ENCODE results near the gene ZNF195. TPM values are rescaled to one million over a fixed set of nuclear protein-coding genes. Genes with fewer than 3 reads are reported as not detected.

Gene ZNF195
- total RNA-seq, 1 experiment from 2014 or later, result 116 TPM

DNA sequence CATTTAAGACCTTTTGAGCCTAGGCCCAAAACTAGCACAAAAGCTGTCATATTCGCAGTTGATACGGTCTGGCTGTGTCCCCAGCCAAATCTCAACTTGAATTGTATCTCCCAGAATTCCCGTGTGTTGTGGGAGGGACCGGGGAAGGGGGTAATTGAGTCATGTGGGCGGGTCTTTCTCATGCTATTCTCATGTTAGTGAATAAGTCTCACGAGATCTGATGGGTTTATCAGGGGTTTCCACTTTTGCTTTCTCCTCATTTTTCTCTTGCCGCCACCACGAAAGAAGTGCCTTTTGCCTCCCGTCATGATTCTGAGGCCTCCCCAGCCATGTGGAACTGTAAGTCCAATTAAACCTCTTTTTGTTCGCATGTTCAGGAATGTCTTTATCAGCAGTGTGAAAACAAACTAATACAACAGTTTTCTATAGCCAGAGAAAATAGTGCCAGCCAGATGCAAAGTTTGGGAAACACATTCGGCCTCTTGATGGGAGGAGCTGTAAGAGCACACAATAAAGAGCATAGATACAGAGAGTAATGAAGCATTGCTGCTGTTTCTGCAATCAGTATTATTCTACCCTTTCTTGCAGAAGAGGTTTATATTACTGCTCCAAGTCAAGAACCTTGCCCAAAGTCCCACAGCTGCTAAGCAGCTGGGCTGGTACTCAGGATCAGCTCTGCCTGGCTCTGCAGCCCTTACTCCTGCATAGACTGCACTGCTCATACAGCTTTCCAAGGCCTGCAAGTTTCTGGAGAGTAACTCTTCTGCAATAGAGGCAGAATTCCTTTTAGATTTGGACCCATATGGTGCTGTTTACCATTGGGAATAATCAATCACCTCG lies 2.0 kb upstream of the ZNF195 start:
- no peaks in the 10 kb centered on the region; a peak in 1 of 5 replicates for H3K9me3 Mint-ChIP-seq
- no peak overlapping the region for H3K18ac ChIP-seq (ENCODE audit: insufficient read length, low read depth, low read length)
- no peaks in the 10 kb centered on the region for H4K20me1 ChIP-seq (ENCODE audit: control insufficient read depth, insufficient read depth, insufficient read length)
- peak overlapping the region; percentile 85 to 97 (median 93) for H3K27ac Mint-ChIP-seq
- no peak overlapping the region for H3K56ac ChIP-seq (ENCODE audit: insufficient read length, low read depth, low read length)
- H2BK20ac ChIP-seq (ENCODE audit: low read depth, low read length, poor library complexity, severe bottlenecking), result no peak overlapping the region
- no peaks in the 10 kb centered on the region for H3K27me3 Mint-ChIP-seq (ENCODE audit: low read depth)
- H3K4ac ChIP-seq (ENCODE audit: low read depth, low read length), result no peak overlapping the region
- H3K14ac ChIP-seq (ENCODE audit: insufficient read depth, low read length), result no peak overlapping the region
- TF ChIP-seq, protein P1, sequence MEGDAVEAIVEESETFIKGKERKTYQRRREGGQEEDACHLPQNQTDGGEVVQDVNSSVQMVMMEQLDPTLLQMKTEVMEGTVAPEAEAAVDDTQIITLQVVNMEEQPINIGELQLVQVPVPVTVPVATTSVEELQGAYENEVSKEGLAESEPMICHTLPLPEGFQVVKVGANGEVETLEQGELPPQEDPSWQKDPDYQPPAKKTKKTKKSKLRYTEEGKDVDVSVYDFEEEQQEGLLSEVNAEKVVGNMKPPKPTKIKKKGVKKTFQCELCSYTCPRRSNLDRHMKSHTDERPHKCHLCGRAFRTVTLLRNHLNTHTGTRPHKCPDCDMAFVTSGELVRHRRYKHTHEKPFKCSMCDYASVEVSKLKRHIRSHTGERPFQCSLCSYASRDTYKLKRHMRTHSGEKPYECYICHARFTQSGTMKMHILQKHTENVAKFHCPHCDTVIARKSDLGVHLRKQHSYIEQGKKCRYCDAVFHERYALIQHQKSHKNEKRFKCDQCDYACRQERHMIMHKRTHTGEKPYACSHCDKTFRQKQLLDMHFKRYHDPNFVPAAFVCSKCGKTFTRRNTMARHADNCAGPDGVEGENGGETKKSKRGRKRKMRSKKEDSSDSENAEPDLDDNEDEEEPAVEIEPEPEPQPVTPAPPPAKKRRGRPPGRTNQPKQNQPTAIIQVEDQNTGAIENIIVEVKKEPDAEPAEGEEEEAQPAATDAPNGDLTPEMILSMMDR (conservative IDR thresholded peaks at IDR 0.05), result no peak
- no peaks in the 10 kb centered on the region for H3K9me3 ChIP-seq (ENCODE audit: control insufficient read depth, low read depth, low read length)
- no peak overlapping the region for H2BK120ac ChIP-seq (ENCODE audit: low read depth, low read length, poor library complexity, severe bottlenecking)
- peak overlapping the region; percentile 88 for H3K4me2 ChIP-seq (ENCODE audit: insufficient read depth, insufficient read length, low read length)
- H2AK5ac ChIP-seq (ENCODE audit: insufficient read length, low read length), result no peak overlapping the region
- H2AFZ ChIP-seq (ENCODE audit: low read length), result no peak overlapping the region
- no peak overlapping the region for H3T11ph ChIP-seq (ENCODE audit: low read length)
- H2BK5ac ChIP-seq (ENCODE audit: insufficient read length, low read length), result no peak overlapping the region
- H2BK12ac ChIP-seq (ENCODE audit: insufficient read length, low read depth, low read length), result no peak overlapping the region
- H4K5ac ChIP-seq (ENCODE audit: insufficient read length, low read depth, low read length), result no peak overlapping the region
- peaks cover 11% of the 10 kb centered on the region for H3K23me2 ChIP-seq (ENCODE audit: insufficient read length, low read depth, low read length, poor library complexity, severe bottlenecking)
- H2BK15ac ChIP-seq (ENCODE audit: low read depth, low read length), result no peak overlapping the region
- H3K79me1 ChIP-seq (ENCODE audit: insufficient read depth, low read depth, low read length, poor library complexity, severe bottlenecking), result peaks cover 13% of the 10 kb centered on the region
- H3K27me3 ChIP-seq (ENCODE audit: insufficient read depth, low read length), result no peaks in the 10 kb centered on the region
- peak overlapping the region; percentile 94 for H3K9ac ChIP-seq (ENCODE audit: extremely low read depth, insufficient read length, low read length)
- H3K23ac ChIP-seq (ENCODE audit: insufficient read length, low read depth, low read length), result no peak overlapping the region
- H4K91ac ChIP-seq (ENCODE audit: insufficient read length, low read depth, low read length), result no peak overlapping the region
- WGBS (ENCODE audit: extremely low coverage, insufficient read length, low lambda C conversion rate), result no CpG with 5 or more reads among the region's 12 CpGs
- DNase-seq, result peak; percentile 75
- H3K4me1 ChIP-seq (ENCODE audit: insufficient read depth, low read length), result peaks cover 8% of the 10 kb centered on the region; the same call in 1 of the 2 replicates
- peaks cover 62 to 69% (median 67%) of the 10 kb centered on the region in 3 experiments for H3K36me3 Mint-ChIP-seq (ENCODE audit: insufficient read depth in 1 of 3, low read depth in 3 of 3)
- peak overlapping the region; percentile 88 to 98 for H3K4me3 Mint-ChIP-seq
- peaks cover 48 to 52% of the 10 kb centered on the region in 2 experiments for H3K4me1 Mint-ChIP-seq
- H4K8ac ChIP-seq (replicated peaks; ENCODE audit: insufficient read length, low read depth, low read length), result no peak overlapping the region
- peaks cover 44% of the 10 kb centered on the region for H3K79me2 ChIP-seq (ENCODE audit: insufficient read depth, low read length)
- no peak overlapping the region for H3K27ac ChIP-seq (ENCODE audit: insufficient read length, low read depth, low read length)

Measured in H9 (cell line).